Epithelial cell of proximal tubule (primary cell): Measurements from ENCODE around the gene CRYGS. TPM values are rescaled to one million over a fixed set of nuclear protein-coding genes. Genes with fewer than 3 reads are reported as not detected.

Experiments
- DNase-seq: peaks from one replicate; pipeline ENCODE4 v3.0.0-alpha.2; 2011; ENCODE audit warnings: low read depth
- H3K4me3 ChIP-seq: 2 replicates; pipeline ENCODE4 v1.5.1; 2011; ENCODE audit warnings: low read depth, mild to moderate bottlenecking, low read length
- CTCF ChIP-seq: conservative IDR thresholded peaks from 2 replicates; pipeline ENCODE4 v1.5.1; 2012; ENCODE audit warnings: low read depth, mild to moderate bottlenecking, low read length
- total RNA-seq: library from RNA; depleted of rRNA; stranded (reverse); fragments of >200 nt; gene quantifications from 2 replicates; pipeline ENCODE4 v1.2.3, GENCODE V29; 2015

The CRYGS gene
- total RNA-seq, 1 donor from 2014 or later, result not detected

- no peak for DNase-seq
- no peak for TF ChIP-seq CTCF
- H3K4me3 ChIP-seq, result no peak overlapping the region
These were observed 31.4 kb downstream of the CRYGS start for GRCh38 chr3:186512570-186513302.

GRCh38 chr3:186511702-186512101 lies 32.5 kb downstream of the CRYGS start:
- H3K4me3 ChIP-seq, result no peak overlapping the region
- no peak for DNase-seq
- TF ChIP-seq CTCF, result no peak

GRCh38 chr3:186511245-186511644 lies 32.9 kb downstream of the CRYGS start:
- no peak for DNase-seq
- TF ChIP-seq CTCF, result no peak
- H3K4me3 ChIP-seq, result no peak overlapping the region

- no peak for TF ChIP-seq CTCF
- no peak for DNase-seq
- H3K4me3 ChIP-seq, result no peak overlapping the region
These were observed 33.7 kb downstream of the CRYGS start for GRCh38 chr3:186510374-186511079.

GRCh38 chr3:186509423-186509822 lies 34.8 kb downstream of the CRYGS start:
- no peak for DNase-seq
- H3K4me3 ChIP-seq, result no peak overlapping the region
- TF ChIP-seq CTCF, result no peak

- no peak for DNase-seq
- TF ChIP-seq CTCF, result no peak
These were observed 37.3 kb downstream of the CRYGS start for GRCh38 chr3:186506857-186507256.

More at GRCh38 chr3:186506857-186507256, 37.3 kb downstream of the CRYGS start:
- no peak overlapping the region for H3K4me3 ChIP-seq
